GM10248 (cell line): ENCODE data around the gene PTPRN2.
"Not testable (repeated sequence)": the region's sequence is repeated elsewhere in the genome, so short reads cannot be mapped to it uniquely, and the experiment has no call there.

Experiments
- CTCF ChIA-PET: fragments of 300-600 bp; sonication (Branson Sonifier 250); formaldehyde crosslinking; extraction: SDS; loops from one replicate; lab custom pipeline; 2021; ENCODE audit warnings: antibody characterized with exemption; lab: Yijun Ruan, JAX
- POLR2A ChIA-PET: fragments of 350-650 bp; sonication (Branson Sonifier 250); formaldehyde crosslinking; extraction: SDS; loops from one replicate; lab custom pipeline; 2020; ENCODE audit warnings: antibody characterized with exemption; lab: Yijun Ruan, JAX
- DNase-seq: peaks from one replicate; pipeline ENCODE4 v3.0.0; 2012; ENCODE audit errors: extremely low spot score
- TF ChIP-seq, protein P1 (sequence below): IDR thresholded peaks from 2 replicates; pipeline ENCODE4 v1.5.1; 2012; ENCODE audit warnings: mild to moderate bottlenecking, low read depth; ENCODE audit errors: extremely low read depth, missing control alignments, control extremely low read depth

Gene PTPRN2

GRCh38 chr7:158386355-158386618, 201.3 kb downstream of the PTPRN2 start:
- TF ChIP-seq, protein P1, sequence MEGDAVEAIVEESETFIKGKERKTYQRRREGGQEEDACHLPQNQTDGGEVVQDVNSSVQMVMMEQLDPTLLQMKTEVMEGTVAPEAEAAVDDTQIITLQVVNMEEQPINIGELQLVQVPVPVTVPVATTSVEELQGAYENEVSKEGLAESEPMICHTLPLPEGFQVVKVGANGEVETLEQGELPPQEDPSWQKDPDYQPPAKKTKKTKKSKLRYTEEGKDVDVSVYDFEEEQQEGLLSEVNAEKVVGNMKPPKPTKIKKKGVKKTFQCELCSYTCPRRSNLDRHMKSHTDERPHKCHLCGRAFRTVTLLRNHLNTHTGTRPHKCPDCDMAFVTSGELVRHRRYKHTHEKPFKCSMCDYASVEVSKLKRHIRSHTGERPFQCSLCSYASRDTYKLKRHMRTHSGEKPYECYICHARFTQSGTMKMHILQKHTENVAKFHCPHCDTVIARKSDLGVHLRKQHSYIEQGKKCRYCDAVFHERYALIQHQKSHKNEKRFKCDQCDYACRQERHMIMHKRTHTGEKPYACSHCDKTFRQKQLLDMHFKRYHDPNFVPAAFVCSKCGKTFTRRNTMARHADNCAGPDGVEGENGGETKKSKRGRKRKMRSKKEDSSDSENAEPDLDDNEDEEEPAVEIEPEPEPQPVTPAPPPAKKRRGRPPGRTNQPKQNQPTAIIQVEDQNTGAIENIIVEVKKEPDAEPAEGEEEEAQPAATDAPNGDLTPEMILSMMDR, result no peak
- ChIA-PET CTCF (no interaction called here), POLR2A (no interaction called here)
- no peak for DNase-seq

GRCh38 chr7:158385496-158386354, 201.9 kb downstream of the PTPRN2 start:
- DNase-seq, POLR2A ChIA-PET, CTCF ChIA-PET: not testable (repeated sequence)

GRCh38 chr7:158384746-158385145, 202.9 kb downstream of the PTPRN2 start:
- TF ChIP-seq, protein P1, result no peak
- POLR2A ChIA-PET, result no interaction called here

DNA sequence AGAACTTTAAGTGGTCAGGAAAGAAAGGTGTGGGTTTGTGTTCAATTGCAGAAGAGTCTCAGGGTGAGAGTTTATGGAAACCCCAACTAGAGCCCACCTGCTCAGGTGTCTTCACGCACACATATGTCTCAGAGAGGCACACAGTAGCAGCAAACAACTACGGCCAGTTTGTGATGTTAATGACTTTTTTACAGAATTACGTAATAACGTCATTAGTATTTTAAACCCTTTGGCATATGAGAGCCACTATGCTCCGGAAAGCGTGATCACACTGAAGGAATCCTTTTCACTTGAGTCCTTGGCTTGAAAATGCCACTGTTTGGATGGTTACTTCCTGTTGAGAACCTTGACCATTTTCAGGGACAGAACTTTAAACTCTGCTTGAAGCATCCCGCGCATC, 204.0 kb downstream of the PTPRN2 start:
- ChIA-PET CTCF (no interaction called here), POLR2A (no interaction called here)
- no peak for DNase-seq
- TF ChIP-seq, protein P1, result no peak

More at GRCh38 chr7:158384746-158385145, 202.9 kb downstream of the PTPRN2 start:
- no peak for DNase-seq
- CTCF ChIA-PET, result no interaction called here

DNA sequence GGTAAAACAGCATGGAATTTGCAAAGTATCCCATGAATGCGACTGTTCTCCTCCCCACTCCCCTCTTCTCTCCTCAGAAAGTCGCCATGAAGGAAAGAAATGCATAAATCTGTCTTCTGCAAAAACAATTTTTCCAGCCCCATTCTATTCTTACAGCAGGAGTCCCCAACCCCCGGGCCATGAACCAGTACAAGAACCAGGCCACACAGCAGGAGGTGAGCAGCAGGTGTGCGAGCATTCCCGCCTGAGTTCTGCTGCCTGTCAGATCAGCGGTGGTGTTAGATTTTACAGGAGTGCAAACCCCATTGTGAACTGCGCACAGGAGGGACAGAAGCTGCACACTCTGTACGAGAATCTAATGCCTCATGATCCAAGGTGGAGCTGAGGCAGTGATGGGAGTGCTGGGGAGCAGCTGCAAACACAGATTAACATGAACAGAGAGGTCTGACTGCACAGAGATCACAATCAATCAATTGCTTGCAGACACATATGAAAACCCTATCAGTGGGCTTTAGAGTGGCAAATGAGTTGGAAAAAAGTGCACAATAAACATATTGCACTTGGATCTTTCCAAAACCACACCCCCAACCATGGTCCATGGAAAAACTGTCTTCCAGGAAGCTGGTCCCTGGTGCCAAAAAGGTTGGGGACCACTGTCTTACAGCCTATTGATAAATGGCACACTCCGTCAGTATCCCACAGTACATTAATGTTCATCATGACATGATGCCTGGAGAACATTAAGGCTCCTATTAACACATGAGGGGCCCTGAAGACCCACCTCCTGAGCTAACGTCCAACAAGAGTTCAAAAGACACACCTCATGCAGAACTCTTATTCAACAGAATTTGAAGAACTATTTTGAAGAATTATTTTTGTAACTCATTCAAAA, 205.0 kb downstream of the PTPRN2 start:
- ChIA-PET CTCF (no interaction called here), POLR2A (no interaction called here)
- TF ChIP-seq, protein P1, result no peak
- DNase-seq, result no peak

GRCh38 chr7:158381956-158382355, 205.7 kb downstream of the PTPRN2 start:
- TF ChIP-seq, protein P1, result no peak
- POLR2A ChIA-PET, result no interaction called here
- no peak for DNase-seq
- CTCF ChIA-PET, result no interaction called here

- ChIA-PET POLR2A (no interaction called here), CTCF (no interaction called here)
- TF ChIP-seq, protein P1, result no peak
- DNase-seq, result no peak
Observed at GRCh38 chr7:158378978-158379377, 208.6 kb downstream of the PTPRN2 start.
